Measurements from ENCODE around the gene ATP10B.

- no peak for TF ChIP-seq CTCF (IDR thresholded peaks at IDR 0.05)
- no peak for TF ChIP-seq POLR2A (IDR thresholded peaks at IDR 0.05)
Measured at GRCh38 chr5:160537940-160538339, 314.1 kb downstream of the ATP10B start.

Data from adrenal gland (tissue), 5 donors.